Stimulated activated CD4-positive, alpha-beta T cell treated with anti-CD3 and anti-CD28 coated beads, Interleukin-4, amount 100 ng/mL, for 48 hours (primary cell): ENCODE data around the gene PLD5.
"Not testable (repeated sequence)": the region's sequence is repeated elsewhere in the genome, so short reads cannot be mapped to it uniquely, and the experiment has no call there.

Experiments used
- DNase-seq, 2 donors: peaks; one replicate each; pipeline ENCODE4 v3.0.0-alpha.2; 2020; ENCODE audit warnings: low read depth in 2 of 2

Gene PLD5

GRCh38 chr1:242489545-242489944 is 35.0 kb downstream of the PLD5 start:
- no peak for DNase-seq

GRCh38 chr1:242477944-242478343 is 46.6 kb downstream of the PLD5 start:
- DNase-seq = no peak

GRCh38 chr1:242470774-242471173 is 53.7 kb downstream of the PLD5 start:
- no peak for DNase-seq

- no peak for DNase-seq
Observed at GRCh38 chr1:242468784-242469183, 55.7 kb downstream of the PLD5 start.

GRCh38 chr1:242467556-242468145 is 56.8 kb downstream of the PLD5 start:
- DNase-seq = peak in 1 of 2 donors; percentile 3

- DNase-seq = no peak
Observed at GRCh38 chr1:242462867-242463266, 61.6 kb downstream of the PLD5 start.

GRCh38 chr1:242459740-242460139 is 64.8 kb downstream of the PLD5 start:
- DNase-seq = not testable (repeated sequence)

- no peak for DNase-seq
Observed at GRCh38 chr1:242456726-242457269, 67.7 kb downstream of the PLD5 start.

GRCh38 chr1:242455052-242455361 is 69.5 kb downstream of the PLD5 start:
- no peak for DNase-seq

GRCh38 chr1:242454262-242455051 is 70.0 kb downstream of the PLD5 start:
- DNase-seq = no peak

- no peak for DNase-seq
Observed at GRCh38 chr1:242452573-242452972, 71.9 kb downstream of the PLD5 start.

GRCh38 chr1:242449661-242450060 is 74.8 kb downstream of the PLD5 start:
- no peak for DNase-seq

- no peak for DNase-seq
Observed at GRCh38 chr1:242448910-242449645, 75.4 kb downstream of the PLD5 start.

- DNase-seq = no peak
Observed at GRCh38 chr1:242447689-242448088, 76.8 kb downstream of the PLD5 start.

GRCh38 chr1:242440757-242441156 is 83.7 kb downstream of the PLD5 start:
- DNase-seq = no peak

- DNase-seq = no peak
Observed at GRCh38 chr1:242435200-242435599, 89.3 kb downstream of the PLD5 start.

GRCh38 chr1:242432491-242433095 is 91.9 kb downstream of the PLD5 start:
- DNase-seq = no peak

- no peak for DNase-seq
Observed at GRCh38 chr1:242431786-242432185, 92.7 kb downstream of the PLD5 start.

- no peak for DNase-seq
Observed at GRCh38 chr1:242430956-242431355, 93.5 kb downstream of the PLD5 start.

- DNase-seq = no peak
Observed at GRCh38 chr1:242428399-242429190, 95.9 kb downstream of the PLD5 start.

- DNase-seq = no peak
Observed at GRCh38 chr1:242427519-242427918, 97.0 kb downstream of the PLD5 start.
